GM19372 (cell line): ENCODE measurements around the gene VDAC2.
A peak's percentile ranks its signal among the peaks of the same experiment; 100 is the strongest.
"Not testable (repeated sequence)": the region's sequence is repeated elsewhere in the genome, so short reads cannot be mapped to it uniquely, and the experiment has no call there.

Source experiments
- ATAC-seq: cut with Tn5 transposase; IDR thresholded peaks from one replicate; pipeline ENCODE4 v1.9.1; 2021; ENCODE audit warnings: mild to moderate bottlenecking, low read depth, moderate library complexity; ENCODE audit not compliant: unreplicated experiment

The VDAC2 gene

DNA sequence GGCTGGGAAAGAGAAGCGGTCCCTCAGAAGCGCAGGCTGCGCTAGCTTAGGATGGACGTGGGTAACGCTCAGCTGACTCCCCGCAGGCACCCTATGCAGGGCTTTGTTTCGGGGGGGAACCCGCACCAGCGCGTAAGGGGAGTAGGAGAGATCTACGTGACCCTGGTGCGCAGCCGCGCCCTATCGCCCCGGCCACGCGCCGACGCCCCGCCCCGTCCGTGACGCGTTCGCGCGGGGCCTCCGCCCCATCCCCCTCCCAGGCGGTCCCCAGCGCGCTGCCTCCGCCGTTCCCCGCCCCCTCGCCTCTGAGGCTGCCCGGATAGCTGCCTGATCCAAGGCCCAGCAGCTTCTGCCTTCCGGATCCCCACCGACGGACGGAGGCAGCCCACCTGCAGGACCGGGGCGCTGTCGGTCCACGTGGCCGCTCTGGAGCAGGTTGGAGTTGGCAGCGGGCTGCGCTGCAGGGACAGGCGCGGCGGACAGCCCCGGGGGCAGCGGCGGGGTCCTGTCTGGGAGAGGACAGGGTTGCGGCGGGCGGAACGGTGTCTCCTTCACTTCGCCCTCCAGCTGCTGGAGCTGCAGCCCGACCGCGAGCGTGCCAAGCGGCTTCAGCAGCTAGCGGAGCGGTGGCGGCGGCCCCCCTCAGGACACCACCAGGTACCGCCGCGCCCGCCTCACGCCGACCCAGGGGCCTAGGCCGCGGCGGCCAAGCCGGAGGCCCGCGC is at the start of gene VDAC2:
Gene VDAC2, plus strand, starts transcription at position 515 of the 725 bp plus-strand sequence. CDS start 363 bp downstream, outside the sequence.
- ATAC-seq: peak; percentile 81

DNA sequence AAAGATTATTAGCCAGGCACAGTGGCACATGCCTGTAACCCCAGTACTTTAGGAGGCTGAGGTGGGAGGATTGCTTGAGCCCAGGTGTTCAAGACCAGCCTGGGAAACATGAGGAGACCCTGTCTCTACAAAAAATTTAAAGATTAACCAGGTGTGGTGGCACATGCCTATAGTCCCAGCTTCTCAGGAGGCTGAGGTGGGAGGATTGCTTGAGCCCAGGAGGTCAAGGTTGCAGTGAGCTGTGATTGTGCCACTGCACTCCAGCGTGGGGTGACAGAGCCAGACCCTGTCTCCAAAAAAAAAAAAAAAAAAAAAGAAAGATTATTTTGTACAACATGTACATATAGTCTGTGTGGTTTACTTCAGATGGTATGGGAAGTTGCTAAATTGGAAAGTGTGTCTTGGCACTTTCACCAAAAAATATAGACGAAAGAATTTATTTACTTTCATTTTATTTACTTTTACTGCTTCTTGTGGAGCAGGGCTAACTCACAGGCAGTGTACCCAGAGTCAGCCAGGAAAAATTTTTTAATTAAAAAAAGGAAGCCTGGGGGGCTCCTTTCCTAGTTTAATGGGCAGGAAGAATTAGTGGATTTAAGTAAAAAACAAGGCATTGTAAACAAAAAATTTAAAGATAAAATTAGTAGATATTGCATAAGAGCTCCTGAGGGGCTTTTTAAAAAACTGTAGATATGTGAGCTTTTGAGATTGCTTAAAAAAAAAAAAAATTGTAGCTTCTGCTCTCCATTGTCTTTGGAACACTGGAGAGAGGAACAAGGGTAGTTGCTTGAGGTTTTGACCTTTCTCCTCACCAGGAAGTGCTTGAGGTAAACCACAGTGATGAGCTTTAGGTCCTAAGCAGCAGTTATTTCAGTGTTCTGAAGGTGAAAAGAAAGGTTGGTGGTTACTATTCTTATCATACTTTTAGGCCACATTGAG is 44.6 kb upstream of the VDAC2 start:
- ATAC-seq: peak; percentile 87

- ATAC-seq: peak; percentile 10
Observed at GRCh38 chr10:75166623-75166972, 44.0 kb upstream of the VDAC2 start.

DNA sequence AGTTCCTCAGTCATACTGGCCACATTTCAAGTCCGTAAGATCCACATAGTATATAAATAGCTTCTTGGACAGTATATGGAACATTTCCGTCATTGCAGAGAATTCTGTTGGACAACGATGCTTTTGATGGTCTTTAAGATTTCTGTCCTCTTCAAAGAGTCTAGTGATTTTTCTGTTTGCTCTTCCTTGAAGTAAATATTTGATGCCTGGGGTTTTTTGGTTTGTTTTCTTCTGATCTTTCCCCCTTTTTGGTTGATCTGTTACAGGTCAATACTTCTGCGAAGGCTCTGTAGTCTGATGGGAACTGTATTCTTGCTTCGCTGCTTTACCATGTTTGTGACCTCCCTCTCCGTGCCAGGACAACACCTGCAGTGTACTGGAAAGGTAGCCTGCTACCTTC is 42.3 kb upstream of the VDAC2 start:
- ATAC-seq: no peak

GRCh38 chr10:75170215-75170614 is 40.4 kb upstream of the VDAC2 start:
- ATAC-seq: no peak

DNA sequence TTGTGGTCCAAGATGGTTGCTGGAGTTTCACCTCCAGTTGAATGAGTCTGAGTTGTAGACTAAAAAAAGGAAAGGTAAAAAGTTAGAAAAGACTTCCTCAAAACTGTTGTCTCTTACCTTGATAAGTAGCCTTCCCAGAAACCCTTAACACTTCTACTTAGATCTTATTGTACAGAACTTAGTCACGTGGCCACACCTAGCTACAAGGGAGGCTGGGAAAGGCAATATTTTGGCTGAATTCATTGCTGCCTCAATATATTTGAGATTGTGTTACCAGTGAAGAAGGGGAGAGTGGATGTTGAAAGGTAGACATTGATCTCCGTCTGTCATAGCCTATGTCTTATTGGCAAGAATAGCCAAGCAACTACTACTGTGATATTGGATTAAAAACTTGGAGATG is 35.5 kb upstream of the VDAC2 start:
- ATAC-seq: no peak

GRCh38 chr10:75176046-75176445 is 34.5 kb upstream of the VDAC2 start:
- ATAC-seq: no peak

DNA sequence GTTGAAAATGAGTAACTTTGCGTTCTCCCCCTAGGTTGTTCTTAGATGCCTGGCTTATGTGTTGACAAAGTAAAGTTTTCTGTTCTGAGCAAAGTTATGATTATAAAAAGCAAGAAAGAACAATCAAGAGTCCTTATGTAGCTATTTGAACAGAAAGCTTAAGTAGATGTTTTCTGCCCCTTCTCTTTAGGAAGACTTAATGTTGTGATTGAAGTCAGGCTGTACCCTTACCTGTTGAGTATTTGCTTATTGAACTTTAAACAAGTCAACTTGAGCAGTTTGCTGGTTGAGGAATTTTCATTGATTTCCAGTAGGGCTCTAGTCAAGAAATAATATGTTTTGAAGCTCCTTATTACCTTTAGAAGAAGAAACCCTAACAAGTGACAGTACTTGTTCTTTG is 33.9 kb upstream of the VDAC2 start:
- no peak for ATAC-seq

DNA sequence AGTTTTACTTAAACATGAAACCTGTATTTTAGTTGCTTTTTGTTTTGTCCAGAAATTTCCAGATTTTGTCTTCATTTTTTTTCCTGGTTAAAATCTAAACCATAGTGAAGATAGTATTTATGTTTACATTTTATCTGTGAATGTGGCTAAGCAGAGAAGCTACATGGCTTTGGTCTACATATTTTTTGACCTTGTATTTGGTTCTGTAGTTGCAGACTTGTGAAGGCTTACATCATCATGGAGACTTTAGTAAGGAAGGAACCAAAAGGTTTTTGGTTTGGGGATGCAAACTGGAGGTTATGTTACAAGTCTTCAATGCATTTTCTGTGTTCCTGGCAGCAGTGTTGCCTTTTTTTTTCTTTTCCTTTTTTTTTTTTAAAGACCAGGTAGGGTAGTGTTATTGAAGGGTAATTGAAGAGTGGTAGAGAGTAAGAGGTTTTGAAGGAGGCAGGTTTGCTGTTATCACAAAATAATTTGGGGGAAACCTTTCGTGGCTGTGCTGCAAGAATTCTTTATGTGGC is 30.9 kb upstream of the VDAC2 start:
- ATAC-seq: no peak

DNA sequence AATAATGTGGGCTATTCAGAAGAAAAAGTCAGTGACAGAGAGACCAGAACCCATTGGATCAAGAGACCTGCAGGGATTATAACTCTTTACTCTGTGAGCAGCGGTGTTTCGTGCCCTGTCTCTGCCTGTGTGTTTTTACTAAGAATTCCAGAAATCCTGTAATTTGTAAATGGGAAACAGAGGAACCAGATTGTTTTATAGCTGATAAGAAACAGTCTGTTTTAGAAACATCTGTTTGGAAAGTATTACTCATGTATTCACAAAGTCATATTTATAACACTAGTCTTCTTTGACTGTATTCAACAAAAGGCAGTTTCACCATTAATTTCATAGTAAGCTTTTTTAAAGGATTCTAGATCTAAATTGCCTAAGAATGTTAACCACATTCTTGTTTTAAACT is 30.0 kb upstream of the VDAC2 start:
- no peak for ATAC-seq

DNA sequence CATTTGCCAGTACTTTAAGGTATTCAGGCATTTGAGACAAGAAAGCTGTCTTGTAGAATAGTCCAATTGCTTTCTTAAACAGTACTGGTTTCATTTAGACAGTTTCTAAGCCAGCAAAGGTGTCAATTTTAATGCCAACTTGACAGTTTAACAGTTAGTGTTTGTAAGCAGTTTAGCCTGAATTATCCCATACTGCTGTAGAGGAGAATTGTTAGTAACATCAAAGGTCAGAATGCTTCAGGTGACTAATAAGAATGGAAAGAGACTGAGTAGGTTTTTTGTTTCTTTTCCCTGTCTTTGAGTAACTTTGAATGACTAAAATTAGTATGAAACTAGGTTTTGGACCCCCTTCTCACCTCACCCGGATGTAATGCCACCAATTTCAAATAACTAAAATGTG is 29.5 kb upstream of the VDAC2 start:
- no peak for ATAC-seq

- ATAC-seq: no peak
Observed at GRCh38 chr10:75186310-75186709, 24.3 kb upstream of the VDAC2 start.

DNA sequence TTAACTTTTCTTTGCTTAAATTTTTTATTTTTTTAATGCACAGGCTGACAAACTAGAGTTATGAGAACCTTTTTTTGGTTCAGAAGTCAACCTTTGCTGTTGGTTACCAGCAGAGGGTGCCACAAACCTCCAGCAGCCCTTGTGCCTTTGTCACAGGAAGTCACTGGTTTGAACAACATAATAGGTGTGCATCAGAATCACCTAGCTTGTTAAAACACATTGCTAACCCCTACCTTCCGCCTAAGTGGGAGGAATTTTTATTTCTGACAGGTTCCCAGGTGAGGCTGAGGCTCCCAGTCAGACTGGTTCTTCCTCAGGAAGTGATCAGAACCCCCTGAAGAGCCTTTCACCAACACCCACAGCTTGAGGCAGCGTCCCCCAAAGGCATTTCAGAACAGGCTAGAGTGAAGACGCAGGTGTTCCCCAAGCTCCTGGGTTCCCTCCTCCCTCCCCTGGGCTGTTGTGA is 22.6 kb upstream of the VDAC2 start:
- no peak for ATAC-seq

DNA sequence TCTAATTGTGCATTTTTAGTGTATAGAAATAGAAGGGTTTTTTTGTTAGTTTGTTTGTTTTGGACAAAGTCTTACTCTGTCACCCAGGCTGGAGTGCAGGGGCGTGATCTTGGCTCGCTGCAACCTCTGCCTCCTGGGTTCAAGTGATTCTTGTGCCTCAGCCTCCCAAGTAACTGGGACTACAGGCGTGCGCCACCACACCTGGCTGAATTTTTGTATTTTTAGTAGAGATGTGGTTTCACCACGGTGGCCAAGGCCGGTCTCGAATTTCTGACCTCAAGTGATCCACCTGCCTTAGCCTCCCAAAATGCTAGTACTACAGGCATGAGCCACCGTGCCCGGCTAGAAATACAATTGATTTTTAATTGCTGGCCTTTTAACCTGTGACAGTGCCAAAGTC is 22.1 kb upstream of the VDAC2 start:
- ATAC-seq: not testable (repeated sequence)

- no peak for ATAC-seq
Observed at GRCh38 chr10:75189266-75190096, 21.1 kb upstream of the VDAC2 start.

DNA sequence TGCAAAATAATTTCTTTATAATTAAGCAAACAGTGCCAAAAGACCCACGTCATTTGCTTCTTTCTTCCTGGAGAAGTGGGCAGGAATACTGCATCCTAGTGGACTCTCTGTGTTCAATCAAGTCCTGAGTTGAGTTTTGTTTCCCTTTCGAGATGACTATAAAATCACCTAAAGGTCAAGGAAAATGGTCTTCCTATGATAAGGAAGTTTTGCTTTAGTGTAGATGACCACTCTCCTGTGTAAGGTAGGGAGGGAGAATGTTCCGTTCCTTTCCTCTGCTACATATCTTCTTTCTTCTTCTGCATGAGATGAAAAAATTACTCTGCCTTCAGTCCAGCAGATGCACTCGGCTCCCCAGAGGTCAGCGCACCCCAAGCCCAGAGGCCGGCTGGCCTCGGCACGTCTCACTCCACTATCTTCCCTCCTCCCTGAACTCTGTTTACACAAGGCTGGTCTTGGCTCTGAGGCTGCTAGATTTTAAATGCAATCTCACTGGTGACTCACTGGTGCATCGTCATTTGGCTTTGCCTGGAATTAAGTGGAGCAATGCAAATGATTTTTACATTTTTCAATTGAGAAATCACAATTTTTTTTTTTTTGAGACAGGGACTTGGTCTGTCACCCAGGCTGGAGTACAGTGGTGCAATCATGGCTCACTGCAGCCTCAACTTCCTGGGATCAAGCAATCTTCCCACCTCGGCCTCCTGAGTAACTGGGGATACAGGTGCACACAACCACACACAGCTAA is 18.6 kb upstream of the VDAC2 start:
- no peak for ATAC-seq

DNA sequence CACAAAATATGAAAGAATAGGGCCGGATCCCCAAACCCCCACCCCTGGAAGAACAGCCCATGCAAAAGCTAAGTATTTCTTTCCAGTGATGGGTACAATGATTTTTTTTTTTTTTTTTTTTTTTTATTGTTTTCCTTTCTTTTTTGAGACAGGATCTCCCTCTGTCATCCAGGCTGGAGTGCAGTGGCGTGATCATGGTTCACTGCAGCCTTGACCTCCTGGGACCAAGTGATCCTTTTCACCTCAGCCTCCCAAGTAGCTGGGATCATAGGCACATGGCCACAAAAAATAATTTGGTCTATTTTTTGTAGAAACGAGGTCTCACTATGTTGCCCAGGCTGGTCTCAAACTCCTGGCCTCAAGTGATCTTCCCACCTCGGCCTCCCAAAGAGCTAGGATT is 16.0 kb upstream of the VDAC2 start:
- not testable (repeated sequence) for ATAC-seq

- ATAC-seq: no peak
Observed at GRCh38 chr10:75195035-75195763, 15.4 kb upstream of the VDAC2 start.

- ATAC-seq: no peak
Observed at GRCh38 chr10:75197066-75197465, 13.5 kb upstream of the VDAC2 start.
